ENCODE measurements around the gene SYT10. TPM values are rescaled to one million over a fixed set of nuclear protein-coding genes. Genes with fewer than 3 reads are reported as not detected.
A peak's percentile ranks its signal among the peaks of the same experiment; 100 is the strongest.

SYT10 gene
- total RNA-seq (not detected), total RNA-seq (0 reads per million in 2 donors)

- peaks cover 5% of the 10 kb centered on the region for H3K36me3 Mint-ChIP-seq (ENCODE audit: low read depth)
- peaks cover 24% of the 10 kb centered on the region for H3K27me3 Mint-ChIP-seq
- DNase-seq (no peak), ATAC-seq (no peak)
- no peaks in the 10 kb centered on the region for H3K9me3 ChIP-seq (ENCODE audit: control insufficient read depth, low read length, poor library complexity, severe bottlenecking)
- peak within 1 kb of the TSS; percentile 50 for H3K4me3 Mint-ChIP-seq
- peaks cover 6% of the 10 kb centered on the region for H3K4me1 Mint-ChIP-seq
- H3K27ac Mint-ChIP-seq = no peak within 1 kb of the TSS
These were observed at the start of gene SYT10 for GRCh38 chr12:33439587-33440011. Gene SYT10 (minus strand): TSS chr12:33439819. CDS start chr12:33439522, 297 bp downstream.

DNA sequence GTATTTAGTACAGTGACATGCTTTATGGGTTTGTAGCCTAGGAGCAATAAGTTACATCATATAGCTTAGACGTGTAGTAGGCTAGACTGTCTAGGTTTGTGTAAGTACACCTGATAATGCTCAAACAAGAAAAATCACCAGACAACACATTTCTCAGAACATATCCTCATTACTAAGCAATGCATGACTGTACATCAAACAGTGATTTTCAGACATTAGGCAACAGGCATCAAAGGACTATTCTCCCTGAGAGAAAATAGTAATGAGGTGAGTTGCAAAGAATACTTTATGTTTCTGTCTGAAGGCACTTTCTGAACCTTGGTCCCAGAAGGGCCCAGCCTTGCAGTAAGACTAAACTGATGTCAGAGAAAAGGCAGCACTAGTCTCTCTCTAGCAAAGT, 48.4 kb upstream of the SYT10 start:
- H3K9me3 ChIP-seq (ENCODE audit: control insufficient read depth, low read length, poor library complexity, severe bottlenecking) = no peaks in the 10 kb centered on the region

DNA sequence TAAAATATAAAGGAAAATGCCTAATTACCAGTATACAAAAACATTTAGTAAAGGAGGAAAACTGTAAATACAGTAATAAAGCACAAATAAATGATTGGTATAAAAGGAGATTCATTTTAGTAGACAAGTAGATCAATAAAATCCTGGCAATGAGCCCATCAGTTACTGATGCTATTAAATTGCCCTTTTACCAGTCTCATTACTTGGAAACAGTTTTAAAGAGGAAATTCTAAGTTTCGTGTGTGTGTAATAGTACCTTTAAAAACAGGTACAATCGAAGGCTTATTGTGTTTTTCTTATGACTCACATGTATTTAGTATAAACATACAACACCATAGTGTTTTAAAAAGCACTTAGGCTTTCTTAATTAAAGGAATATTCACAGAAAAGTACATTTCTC, 46.4 kb upstream of the SYT10 start:
- Mint-ChIP-seq H3K27ac (no peak overlapping the region), H3K36me3 (ENCODE audit: low read depth) (no peaks in the 10 kb centered on the region), H3K4me3 (no peak overlapping the region), H3K27me3 (no peaks in the 10 kb centered on the region), H3K4me1 (no peaks in the 10 kb centered on the region)
- no peak for DNase-seq
- ATAC-seq = no peak
- no peaks in the 10 kb centered on the region for H3K9me3 ChIP-seq (ENCODE audit: control insufficient read depth, low read length, poor library complexity, severe bottlenecking)

More for the DNA sequence above, 48.4 kb upstream of the SYT10 start:
- H3K4me3 Mint-ChIP-seq = no peak overlapping the region
- no peak overlapping the region for H3K27ac Mint-ChIP-seq
- DNase-seq (no peak), ATAC-seq (no peak)
- H3K4me1 Mint-ChIP-seq = no peaks in the 10 kb centered on the region
- no peaks in the 10 kb centered on the region for H3K27me3 Mint-ChIP-seq
- no peaks in the 10 kb centered on the region for H3K36me3 Mint-ChIP-seq (ENCODE audit: low read depth)

DNA sequence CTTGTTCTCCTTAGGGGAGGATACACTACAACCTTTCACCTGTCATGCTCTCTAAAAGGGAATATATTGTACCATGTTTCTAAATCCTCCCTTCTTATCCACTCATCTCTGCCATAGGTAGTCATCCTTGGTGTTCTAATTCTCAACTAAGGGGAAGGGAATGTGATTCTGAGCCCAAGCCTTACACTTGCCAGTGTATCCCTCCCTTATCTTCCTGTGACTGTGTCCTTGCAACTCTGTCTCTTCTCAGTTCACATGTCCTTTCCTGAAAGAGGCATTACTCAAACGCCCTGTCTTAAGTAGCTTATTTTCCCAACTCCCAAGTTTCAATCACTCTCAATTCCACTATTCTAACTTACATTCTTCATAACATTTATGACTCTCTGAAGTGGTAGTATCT, 44.5 kb upstream of the SYT10 start:
- H3K36me3 Mint-ChIP-seq (ENCODE audit: low read depth) = no peaks in the 10 kb centered on the region
- ATAC-seq = no peak
- no peak overlapping the region for H3K4me3 Mint-ChIP-seq
- H3K4me1 Mint-ChIP-seq = no peaks in the 10 kb centered on the region
- H3K9me3 ChIP-seq (ENCODE audit: control insufficient read depth, low read length, poor library complexity, severe bottlenecking) = no peaks in the 10 kb centered on the region
- no peaks in the 10 kb centered on the region for H3K27me3 Mint-ChIP-seq
- no peak for DNase-seq
- H3K27ac Mint-ChIP-seq = no peak overlapping the region

DNA sequence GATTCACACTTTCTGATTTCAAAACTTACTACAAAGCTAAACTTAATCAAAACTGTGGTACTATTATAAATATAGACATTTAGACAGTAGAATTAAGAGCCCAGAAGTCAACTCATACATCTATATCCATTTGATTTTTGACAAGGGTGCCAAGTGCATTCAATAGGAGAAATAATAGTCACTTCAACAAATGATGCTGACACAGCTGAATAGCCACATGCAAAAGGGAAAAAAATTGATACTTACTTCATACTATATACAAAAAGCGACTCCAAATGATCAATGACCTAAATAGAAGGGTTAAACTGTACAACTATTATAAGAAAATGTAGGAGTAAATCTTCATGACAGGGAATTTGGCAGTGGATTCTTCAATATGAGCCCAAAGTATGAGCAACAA, 40.7 kb upstream of the SYT10 start:
- Mint-ChIP-seq H3K27ac (no peak overlapping the region), H3K27me3 (no peaks in the 10 kb centered on the region), H3K36me3 (ENCODE audit: low read depth) (no peaks in the 10 kb centered on the region), H3K4me3 (no peak overlapping the region), H3K4me1 (no peaks in the 10 kb centered on the region)
- ATAC-seq = no peak
- no peak for DNase-seq
- no peaks in the 10 kb centered on the region for H3K9me3 ChIP-seq (ENCODE audit: control insufficient read depth, low read length, poor library complexity, severe bottlenecking)

GRCh38 chr12:33476058-33476457, 36.4 kb upstream of the SYT10 start:
- Mint-ChIP-seq H3K4me1 (no peaks in the 10 kb centered on the region), H3K27ac (no peak overlapping the region), H3K4me3 (no peak overlapping the region), H3K27me3 (no peaks in the 10 kb centered on the region), H3K36me3 (ENCODE audit: low read depth) (no peaks in the 10 kb centered on the region)
- DNase-seq = no peak
- no peaks in the 10 kb centered on the region for H3K9me3 ChIP-seq (ENCODE audit: control insufficient read depth, low read length, poor library complexity, severe bottlenecking)
- ATAC-seq = no peak

GRCh38 chr12:33472299-33472698, 32.7 kb upstream of the SYT10 start:
- ATAC-seq = no peak
- no peak for DNase-seq
- no peaks in the 10 kb centered on the region for H3K4me1 Mint-ChIP-seq
- no peak overlapping the region for H3K27ac Mint-ChIP-seq
- H3K4me3 Mint-ChIP-seq = no peak overlapping the region
- no peaks in the 10 kb centered on the region for H3K27me3 Mint-ChIP-seq
- H3K9me3 ChIP-seq (ENCODE audit: control insufficient read depth, low read length, poor library complexity, severe bottlenecking) = no peaks in the 10 kb centered on the region
- H3K36me3 Mint-ChIP-seq (ENCODE audit: low read depth) = no peaks in the 10 kb centered on the region

GRCh38 chr12:33455096-33455495, 15.5 kb upstream of the SYT10 start:
- no peaks in the 10 kb centered on the region for H3K27me3 Mint-ChIP-seq

GRCh38 chr12:33450480-33450879, 10.9 kb upstream of the SYT10 start:
- H3K27ac Mint-ChIP-seq = no peak overlapping the region
- no peaks in the 10 kb centered on the region for H3K4me1 Mint-ChIP-seq
- H3K36me3 Mint-ChIP-seq (ENCODE audit: low read depth) = no peaks in the 10 kb centered on the region
- no peaks in the 10 kb centered on the region for H3K27me3 Mint-ChIP-seq
- DNase-seq (no peak), ATAC-seq (no peak)
- no peak overlapping the region for H3K4me3 Mint-ChIP-seq
- H3K9me3 ChIP-seq (ENCODE audit: control insufficient read depth, low read length, poor library complexity, severe bottlenecking) = peaks cover 3% of the 10 kb centered on the region

More at GRCh38 chr12:33455096-33455495, 15.5 kb upstream of the SYT10 start:
- ATAC-seq (no peak), DNase-seq (no peak)
- Mint-ChIP-seq H3K36me3 (ENCODE audit: low read depth) (no peaks in the 10 kb centered on the region), H3K27ac (no peak overlapping the region), H3K4me1 (no peaks in the 10 kb centered on the region), H3K4me3 (no peak overlapping the region)
- no peaks in the 10 kb centered on the region for H3K9me3 ChIP-seq (ENCODE audit: control insufficient read depth, low read length, poor library complexity, severe bottlenecking)

DNA sequence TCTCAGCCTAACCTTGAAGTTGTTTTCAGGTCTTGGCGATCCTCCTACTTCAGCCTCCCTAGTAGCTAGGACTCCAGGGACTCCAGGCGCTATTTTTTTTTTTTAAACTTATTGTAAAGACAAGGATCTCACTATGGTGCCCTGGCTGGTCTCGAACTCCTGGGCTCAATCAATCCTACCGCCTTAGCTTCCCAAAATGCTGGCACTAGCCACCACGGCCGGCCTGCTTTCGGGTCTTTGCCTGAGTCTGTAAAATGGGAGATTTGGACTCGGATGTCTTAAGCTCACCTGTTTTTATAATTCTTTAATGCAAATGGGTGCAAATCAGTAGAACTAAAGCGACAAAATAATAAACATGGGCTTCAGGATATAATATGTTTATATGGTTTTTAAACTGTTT, 858 bp upstream of the SYT10 start:
- H3K36me3 Mint-ChIP-seq (ENCODE audit: low read depth) = peaks cover 5% of the 10 kb centered on the region
- ATAC-seq = no peak

GRCh38 chr12:33438851-33439586, 600 bp downstream of the SYT10 start:
- ATAC-seq (no peak), DNase-seq (no peak)
- H3K27ac Mint-ChIP-seq = no peak overlapping the region
- peak overlapping the region; percentile 50 for H3K4me3 Mint-ChIP-seq
- H3K27me3 Mint-ChIP-seq = peaks cover 24% of the 10 kb centered on the region
- H3K4me1 Mint-ChIP-seq = peaks cover 6% of the 10 kb centered on the region
- no peaks in the 10 kb centered on the region for H3K9me3 ChIP-seq (ENCODE audit: control insufficient read depth, low read length, poor library complexity, severe bottlenecking)
- peaks cover 5% of the 10 kb centered on the region for H3K36me3 Mint-ChIP-seq (ENCODE audit: low read depth)

More for the DNA sequence above, 858 bp upstream of the SYT10 start:
- Mint-ChIP-seq H3K27ac (no peak overlapping the region), H3K4me1 (peaks cover 6% of the 10 kb centered on the region), H3K4me3 (peak overlapping the region; percentile 49), H3K27me3 (peaks cover 24% of the 10 kb centered on the region)
- no peak for DNase-seq
- no peaks in the 10 kb centered on the region for H3K9me3 ChIP-seq (ENCODE audit: control insufficient read depth, low read length, poor library complexity, severe bottlenecking)

GRCh38 chr12:33438025-33438772, 1.4 kb downstream of the SYT10 start:
- Mint-ChIP-seq H3K4me1 (peaks cover 6% of the 10 kb centered on the region), H3K27me3 (peaks cover 24% of the 10 kb centered on the region), H3K36me3 (ENCODE audit: low read depth) (peaks cover 5% of the 10 kb centered on the region), H3K4me3 (no peak overlapping the region), H3K27ac (no peak overlapping the region)
- H3K9me3 ChIP-seq (ENCODE audit: control insufficient read depth, low read length, poor library complexity, severe bottlenecking) = no peaks in the 10 kb centered on the region
- ATAC-seq (no peak), DNase-seq (no peak)

DNA sequence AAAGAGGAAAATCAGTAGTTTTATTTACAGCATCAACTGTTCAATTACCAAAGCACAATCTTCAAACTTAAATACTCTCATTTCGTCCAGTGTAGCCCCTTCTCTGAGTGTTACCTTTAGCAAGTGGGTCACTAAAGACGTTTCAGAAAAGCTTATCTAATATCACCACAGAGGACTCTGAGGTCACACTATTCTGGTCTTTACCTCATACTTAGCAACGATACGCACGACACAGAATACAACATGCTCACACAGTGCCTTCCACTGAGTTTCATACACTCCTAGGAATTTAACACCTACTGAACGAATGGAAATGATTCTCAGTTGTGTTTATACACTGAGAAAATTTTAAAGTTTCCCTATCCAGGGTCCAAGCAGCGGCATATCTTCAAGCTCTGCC, 2.0 kb downstream of the SYT10 start:
- ATAC-seq (no peak), DNase-seq (no peak)
- Mint-ChIP-seq H3K36me3 (ENCODE audit: low read depth) (peaks cover 5% of the 10 kb centered on the region), H3K4me3 (no peak overlapping the region), H3K27me3 (peaks cover 24% of the 10 kb centered on the region), H3K27ac (no peak overlapping the region), H3K4me1 (peaks cover 6% of the 10 kb centered on the region)
- no peaks in the 10 kb centered on the region for H3K9me3 ChIP-seq (ENCODE audit: control insufficient read depth, low read length, poor library complexity, severe bottlenecking)

Measured in T-helper 17 cell (primary cell).